Tibial nerve (tissue), 4 donors: Measurements from ENCODE around the gene CCND3.

Experiments
- EP300 ChIP-seq, 2 donors: sonication (generic); formaldehyde crosslinking; IDR thresholded peaks; one replicate each; pipeline ENCODE4 v1.6.1; 2017; ENCODE audit warnings: antibody characterized with exemption in 2 of 2, mild to moderate bottlenecking in 1 of 2
- POLR2A ChIP-seq, 2 donors: fragments of 450-650 bp; IDR thresholded peaks; one replicate each; pipeline ENCODE4 v1.6.1; 2017; ENCODE audit warnings: antibody characterized with exemption in 2 of 2, mild to moderate bottlenecking in 2 of 2, moderate library complexity in 2 of 2
- TF ChIP-seq, protein P1 (sequence below), 5 experiments: fragments of 200-600 bp in 3 of 5; fragments of 450-650 bp in 2 of 5; sonication (generic) in 3 of 5; IDR thresholded peaks; one replicate each; pipeline ENCODE4 v1.5.1; 2016 to 2019; ENCODE audit warnings: antibody characterized with exemption in 5 of 5, mild to moderate bottlenecking in 3 of 5, moderate library complexity in 2 of 5

- TF ChIP-seq, protein P1, sequence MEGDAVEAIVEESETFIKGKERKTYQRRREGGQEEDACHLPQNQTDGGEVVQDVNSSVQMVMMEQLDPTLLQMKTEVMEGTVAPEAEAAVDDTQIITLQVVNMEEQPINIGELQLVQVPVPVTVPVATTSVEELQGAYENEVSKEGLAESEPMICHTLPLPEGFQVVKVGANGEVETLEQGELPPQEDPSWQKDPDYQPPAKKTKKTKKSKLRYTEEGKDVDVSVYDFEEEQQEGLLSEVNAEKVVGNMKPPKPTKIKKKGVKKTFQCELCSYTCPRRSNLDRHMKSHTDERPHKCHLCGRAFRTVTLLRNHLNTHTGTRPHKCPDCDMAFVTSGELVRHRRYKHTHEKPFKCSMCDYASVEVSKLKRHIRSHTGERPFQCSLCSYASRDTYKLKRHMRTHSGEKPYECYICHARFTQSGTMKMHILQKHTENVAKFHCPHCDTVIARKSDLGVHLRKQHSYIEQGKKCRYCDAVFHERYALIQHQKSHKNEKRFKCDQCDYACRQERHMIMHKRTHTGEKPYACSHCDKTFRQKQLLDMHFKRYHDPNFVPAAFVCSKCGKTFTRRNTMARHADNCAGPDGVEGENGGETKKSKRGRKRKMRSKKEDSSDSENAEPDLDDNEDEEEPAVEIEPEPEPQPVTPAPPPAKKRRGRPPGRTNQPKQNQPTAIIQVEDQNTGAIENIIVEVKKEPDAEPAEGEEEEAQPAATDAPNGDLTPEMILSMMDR (IDR thresholded peaks at IDR 0.05), result no peak
- TF ChIP-seq POLR2A (IDR thresholded peaks at IDR 0.05), result no peak
- TF ChIP-seq EP300 (IDR thresholded peaks at IDR 0.05), result no peak
Measured at GRCh38 chr6:41937861-41938574, 3.6 kb downstream of the CCND3 start.
